Peyer's patch (tissue), 4 donors: ENCODE results near the gene RAPGEF2. TPM values are rescaled to one million over a fixed set of nuclear protein-coding genes. Genes with fewer than 3 reads are reported as not detected.

Source experiments
- DNase-seq, 3 donors: peaks; one replicate each; pipeline ENCODE4 v3.0.0-alpha.2; 2017 to 2019
- H3K27ac ChIP-seq, 4 donors: fragments of 200-600 bp; sonication (generic); one replicate each; pipeline ENCODE4 v1.5.1; 2016 to 2019
- H3K27me3 ChIP-seq, 2 donors: fragments of 200-600 bp; sonication (generic); one replicate each; pipeline ENCODE4 v1.5.1; 2019
- H3K36me3 ChIP-seq, 3 donors: fragments of 200-600 bp; sonication (generic); one replicate each; pipeline ENCODE4 v1.5.1; 2016 to 2019
- H3K4me1 ChIP-seq, 4 donors: fragments of 200-600 bp; sonication (generic); one replicate each; pipeline ENCODE4 v1.5.1; 2016 to 2019
- H3K4me3 ChIP-seq, 4 donors: fragments of 200-600 bp; sonication (generic); 1 replicate in 3 of 4; 2 replicates in 1 of 4; pipeline ENCODE4 v1.5.1; 2016 to 2019; ENCODE audit warnings: mild to moderate bottlenecking in 1 of 4
- H3K9me3 ChIP-seq, 4 donors: fragments of 200-600 bp; sonication (generic); one replicate each; pipeline ENCODE4 v1.5.1; 2016 to 2019; ENCODE audit warnings: mild to moderate bottlenecking in 1 of 4
- CTCF ChIP-seq, 6 experiments: fragments of 450-650 bp in 4 of 6; fragments of 200-600 bp in 2 of 6; sonication (generic) in 1 of 6; IDR thresholded peaks; one replicate each; pipeline ENCODE4 v1.5.1; 2017 to 2019; ENCODE audit warnings: antibody characterized with exemption in 6 of 6, mild to moderate bottlenecking in 3 of 6, moderate library complexity in 1 of 6
- POLR2A ChIP-seq, 2 donors: fragments of 450-650 bp; IDR thresholded peaks; one replicate each; pipeline ENCODE4 v1.5.1; 2017; ENCODE audit warnings: antibody characterized with exemption in 2 of 2, mild to moderate bottlenecking in 2 of 2, moderate library complexity in 2 of 2
- total RNA-seq, 4 donors: library from RNA; depleted of rRNA; stranded (reverse); fragments of >200 nt; gene quantifications; one replicate each; pipeline ENCODE4 v1.1.0, GENCODE V29; 2016

The RAPGEF2 gene
- total RNA-seq, 4 donors from 2014 or later, result 30.1 to 81.7 (median 41.4) TPM

GRCh38 chr4:159382856-159383561 lies 280.1 kb downstream of the RAPGEF2 start:
- TF ChIP-seq CTCF (IDR thresholded peaks at IDR 0.05) (no peak), POLR2A (IDR thresholded peaks at IDR 0.05) (no peak)
- H3K36me3 ChIP-seq, result no peaks in the 10 kb centered on the region

GRCh38 chr4:159383562-159383931 lies 280.7 kb downstream of the RAPGEF2 start:
- no peak for TF ChIP-seq POLR2A (IDR thresholded peaks at IDR 0.05)
- no peak for TF ChIP-seq CTCF (IDR thresholded peaks at IDR 0.05)

More at GRCh38 chr4:159382856-159383561, 280.1 kb downstream of the RAPGEF2 start:
- Histone ChIP-seq H3K4me3 (no peak overlapping the region), H3K27me3 (no peaks in the 10 kb centered on the region), H3K27ac (no peak overlapping the region), H3K9me3 (no peaks in the 10 kb centered on the region), H3K4me1 (no peaks in the 10 kb centered on the region)
- no peak for DNase-seq

GRCh38 chr4:159384017-159384416 lies 281.1 kb downstream of the RAPGEF2 start:
- no peaks in the 10 kb centered on the region for H3K36me3 ChIP-seq
- H3K4me1 ChIP-seq, result no peaks in the 10 kb centered on the region
- no peaks in the 10 kb centered on the region for H3K27me3 ChIP-seq
- TF ChIP-seq CTCF (IDR thresholded peaks at IDR 0.05) (no peak), POLR2A (IDR thresholded peaks at IDR 0.05) (no peak)
- no peaks in the 10 kb centered on the region for H3K9me3 ChIP-seq
- no peak overlapping the region for H3K4me3 ChIP-seq
- no peak overlapping the region for H3K27ac ChIP-seq
- DNase-seq, result no peak

More at GRCh38 chr4:159383562-159383931, 280.7 kb downstream of the RAPGEF2 start:
- no peak for DNase-seq
- no peak overlapping the region for H3K4me3 ChIP-seq
- H3K4me1 ChIP-seq, result no peaks in the 10 kb centered on the region
- no peaks in the 10 kb centered on the region for H3K36me3 ChIP-seq
- H3K27me3 ChIP-seq, result no peaks in the 10 kb centered on the region
- no peak overlapping the region for H3K27ac ChIP-seq
- no peaks in the 10 kb centered on the region for H3K9me3 ChIP-seq

GRCh38 chr4:159384632-159385031 lies 281.8 kb downstream of the RAPGEF2 start:
- no peaks in the 10 kb centered on the region for H3K4me1 ChIP-seq
- H3K4me3 ChIP-seq, result no peak overlapping the region
- no peaks in the 10 kb centered on the region for H3K27me3 ChIP-seq
- DNase-seq, result no peak
- H3K36me3 ChIP-seq, result no peaks in the 10 kb centered on the region
- no peak for TF ChIP-seq CTCF (IDR thresholded peaks at IDR 0.05)
- no peak for TF ChIP-seq POLR2A (IDR thresholded peaks at IDR 0.05)
- H3K27ac ChIP-seq, result no peak overlapping the region
- H3K9me3 ChIP-seq, result no peaks in the 10 kb centered on the region

GRCh38 chr4:159386620-159387019 lies 283.7 kb downstream of the RAPGEF2 start:
- TF ChIP-seq POLR2A (IDR thresholded peaks at IDR 0.05), result no peak
- no peak for TF ChIP-seq CTCF (IDR thresholded peaks at IDR 0.05)
- Histone ChIP-seq H3K9me3 (no peaks in the 10 kb centered on the region), H3K4me1 (no peaks in the 10 kb centered on the region), H3K27me3 (no peaks in the 10 kb centered on the region), H3K27ac (no peak overlapping the region), H3K4me3 (no peak overlapping the region), H3K36me3 (no peaks in the 10 kb centered on the region)
- DNase-seq, result no peak
